Rectal smooth muscle tissue (tissue), 1 donor: Measurements from ENCODE around the gene PCYOX1L.

ENCODE experiments used
- H3K27ac ChIP-seq: one replicate; pipeline ENCODE4 v1.7.0; 2013; ENCODE audit warnings: low read depth, low read length, inconsistent platforms
- H3K27me3 ChIP-seq: one replicate; pipeline ENCODE4 v1.7.0; 2013; ENCODE audit warnings: low read length; ENCODE audit not compliant: control insufficient read depth, insufficient read depth
- H3K36me3 ChIP-seq: one replicate; pipeline ENCODE4 v1.7.0; 2013; ENCODE audit warnings: low read length; ENCODE audit not compliant: control insufficient read depth, insufficient read depth
- H3K4me1 ChIP-seq: one replicate; pipeline ENCODE4 v1.7.0; 2013; ENCODE audit warnings: low read length; ENCODE audit not compliant: control insufficient read depth, insufficient read depth
- H3K4me3 ChIP-seq: one replicate; pipeline ENCODE4 v1.7.0; 2013; ENCODE audit warnings: low read length
- H3K9ac ChIP-seq: one replicate; pipeline ENCODE4 v1.7.0; 2013; ENCODE audit warnings: low read length

Gene PCYOX1L

GRCh38 chr5:149375434-149375833, 17.6 kb downstream of the PCYOX1L start:
- no peak overlapping the region for H3K9ac ChIP-seq
- peaks cover 25% of the 10 kb centered on the region for H3K4me1 ChIP-seq
- no peaks in the 10 kb centered on the region for H3K36me3 ChIP-seq
- no peak overlapping the region for H3K4me3 ChIP-seq
- no peaks in the 10 kb centered on the region for H3K27me3 ChIP-seq
- no peak overlapping the region for H3K27ac ChIP-seq

DNA sequence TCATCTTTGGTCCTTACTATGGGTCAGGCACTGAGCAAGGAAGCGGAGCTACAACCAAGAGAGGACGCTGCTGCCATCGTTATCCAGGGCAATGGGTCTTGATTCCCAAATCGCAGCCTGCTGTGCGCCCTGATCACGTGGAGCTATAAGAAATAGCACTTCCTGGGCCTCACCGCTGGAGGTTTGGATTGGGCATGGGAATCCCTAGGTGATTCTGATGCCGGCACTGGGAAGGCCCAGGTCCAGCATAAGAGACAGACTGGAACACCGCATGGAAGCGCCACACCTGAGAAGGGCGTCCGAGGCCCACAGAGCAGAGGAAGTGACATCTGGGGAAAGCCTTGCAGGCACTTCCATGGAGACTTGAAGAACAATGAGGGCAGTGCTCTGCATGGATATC, 18.3 kb downstream of the PCYOX1L start:
- H3K27ac ChIP-seq = no peak overlapping the region

DNA sequence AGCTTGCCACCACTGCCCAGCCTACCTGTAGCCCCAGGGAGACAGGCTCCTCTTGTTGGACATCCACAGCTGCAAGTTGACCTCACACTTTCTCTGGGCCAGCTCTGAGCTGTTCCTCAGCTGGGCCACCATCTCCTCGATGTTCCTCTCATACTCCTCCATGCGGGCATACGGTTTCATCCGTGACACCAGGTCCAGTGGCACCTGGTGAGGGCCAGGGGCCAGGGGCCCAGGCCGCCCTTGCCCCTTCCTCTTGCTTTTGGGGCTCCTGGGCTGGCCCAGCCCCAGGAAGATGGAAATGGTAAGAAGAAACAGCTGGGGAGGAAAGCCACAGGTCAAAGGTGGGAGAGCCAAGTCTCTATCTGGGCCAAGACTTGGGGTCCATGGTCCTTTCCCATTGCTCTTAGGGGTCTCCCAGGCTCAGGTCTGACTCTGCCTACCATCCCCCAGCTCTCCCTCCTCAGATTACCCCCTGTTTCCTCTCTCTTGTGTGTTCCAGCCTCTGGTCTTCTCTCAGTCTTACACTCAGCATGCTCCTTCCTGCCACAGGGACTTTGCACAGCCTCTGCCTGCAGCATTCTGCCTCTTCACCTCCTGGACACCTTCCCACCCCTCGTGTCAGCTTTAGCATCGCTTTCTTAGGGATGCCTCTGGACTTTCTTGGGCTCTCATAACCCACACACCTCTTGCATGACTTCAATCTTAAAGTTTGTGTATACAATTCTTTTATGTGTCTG, 19.0 kb downstream of the PCYOX1L start:
- Histone ChIP-seq H3K36me3 (no peaks in the 10 kb centered on the region), H3K27me3 (no peaks in the 10 kb centered on the region), H3K9ac (no peak overlapping the region), H3K27ac (no peak overlapping the region), H3K4me3 (no peak overlapping the region), H3K4me1 (peaks cover 25% of the 10 kb centered on the region)

More for the DNA sequence above, 18.3 kb downstream of the PCYOX1L start:
- Histone ChIP-seq H3K27me3 (no peaks in the 10 kb centered on the region), H3K9ac (no peak overlapping the region), H3K4me3 (no peak overlapping the region), H3K4me1 (peaks cover 26% of the 10 kb centered on the region), H3K36me3 (no peaks in the 10 kb centered on the region)

- no peaks in the 10 kb centered on the region for H3K36me3 ChIP-seq
- H3K4me3 ChIP-seq = no peak overlapping the region
- H3K9ac ChIP-seq = no peak overlapping the region
- H3K27me3 ChIP-seq = no peaks in the 10 kb centered on the region
- peak overlapping the region; percentile 99 for H3K27ac ChIP-seq
- peaks cover 26% of the 10 kb centered on the region for H3K4me1 ChIP-seq
Measured at GRCh38 chr5:149378241-149378820, 20.5 kb downstream of the PCYOX1L start.

DNA sequence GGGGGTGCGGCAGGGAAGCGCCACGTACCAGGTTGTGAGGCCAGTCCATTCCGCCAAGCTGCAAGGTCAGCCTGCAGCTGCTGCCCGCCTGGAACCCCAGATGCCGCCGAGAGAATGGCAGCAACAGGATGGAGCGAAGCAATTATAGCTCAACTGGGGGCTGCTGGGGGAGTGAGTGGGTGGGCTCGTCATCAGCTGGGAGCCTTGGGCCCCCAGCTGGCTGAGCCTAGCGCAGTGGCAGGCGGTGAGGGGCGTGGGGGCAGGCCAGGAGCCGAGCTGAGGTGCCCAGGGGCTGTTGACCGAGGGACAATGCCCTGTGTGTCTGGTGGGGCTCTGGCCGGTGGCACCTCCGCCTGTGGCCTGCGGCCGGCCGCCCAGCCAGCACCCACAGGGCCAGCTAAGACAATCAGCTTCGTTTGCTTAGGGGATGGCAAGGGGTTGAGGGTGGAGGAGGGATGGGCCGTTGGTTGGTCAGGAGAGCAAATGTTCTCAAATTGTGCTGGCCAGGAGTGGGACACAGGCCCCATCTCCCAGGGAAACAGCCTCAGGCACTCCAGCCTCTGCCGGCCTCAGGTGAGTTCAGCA, 21.4 kb downstream of the PCYOX1L start, which contains the start of gene IL17B:
IL17B (minus strand) TSS at position 116 of the 585 bp plus-strand sequence; CDS start at position 49, 67 bp downstream.
- Histone ChIP-seq H3K36me3 (no peaks in the 10 kb centered on the region), H3K9ac (no peak within 1 kb of the TSS), H3K27me3 (no peaks in the 10 kb centered on the region), H3K27ac (peak within 1 kb of the TSS; percentile 99), H3K4me3 (no peak within 1 kb of the TSS), H3K4me1 (peaks cover 33% of the 10 kb centered on the region)

- Histone ChIP-seq H3K4me1 (peaks cover 37% of the 10 kb centered on the region), H3K27ac (peak overlapping the region; percentile 99), H3K9ac (no peak overlapping the region), H3K36me3 (no peaks in the 10 kb centered on the region), H3K4me3 (no peak overlapping the region), H3K27me3 (no peaks in the 10 kb centered on the region)
Measured at GRCh38 chr5:149379818-149380374, 22.1 kb downstream of the PCYOX1L start.

DNA sequence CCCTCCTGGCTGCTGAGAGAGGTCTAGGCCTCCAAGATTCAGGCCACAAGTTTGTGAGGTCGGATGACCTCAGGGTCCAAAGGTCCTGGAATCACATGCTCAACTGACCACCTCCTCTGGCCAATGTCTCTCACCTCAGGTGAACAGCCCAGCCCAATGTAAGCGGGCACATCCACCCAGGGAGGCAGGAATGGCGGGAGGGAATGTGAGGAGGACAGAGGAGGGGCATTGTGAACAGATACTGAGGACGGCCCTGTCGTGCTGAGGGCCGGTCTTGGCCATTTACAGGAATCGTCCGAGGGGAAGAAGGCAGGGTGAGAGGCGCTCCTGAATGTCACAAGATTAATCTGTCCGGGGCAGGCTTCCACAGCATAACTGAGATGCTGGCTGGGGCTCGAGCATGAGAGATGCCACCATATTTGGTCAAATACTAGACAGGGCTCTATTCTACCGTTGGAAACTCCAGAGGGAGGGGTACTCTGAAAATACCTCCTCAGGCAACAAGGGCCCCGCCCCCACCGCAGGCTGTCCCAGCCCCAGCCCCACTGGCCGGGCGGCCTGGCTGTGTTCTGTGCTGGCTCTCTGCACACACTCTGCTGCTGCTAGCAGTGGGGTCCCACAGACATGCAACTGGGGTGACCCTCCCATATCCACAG, 22.7 kb downstream of the PCYOX1L start:
- Histone ChIP-seq H3K27me3 (no peaks in the 10 kb centered on the region), H3K36me3 (no peaks in the 10 kb centered on the region), H3K4me3 (peak overlapping the region; percentile 61), H3K4me1 (peaks cover 42% of the 10 kb centered on the region), H3K27ac (peak overlapping the region; percentile 99), H3K9ac (peak overlapping the region; percentile 13)

- Histone ChIP-seq H3K4me1 (peaks cover 46% of the 10 kb centered on the region), H3K27me3 (no peaks in the 10 kb centered on the region), H3K27ac (peak overlapping the region; percentile 99), H3K36me3 (no peaks in the 10 kb centered on the region), H3K9ac (peak overlapping the region; percentile 70), H3K4me3 (peak overlapping the region; percentile 61)
Measured at GRCh38 chr5:149381261-149381985, 23.6 kb downstream of the PCYOX1L start.

GRCh38 chr5:149381986-149382338, 24.1 kb downstream of the PCYOX1L start:
- Histone ChIP-seq H3K36me3 (no peaks in the 10 kb centered on the region), H3K9ac (peak overlapping the region; percentile 70), H3K27me3 (no peaks in the 10 kb centered on the region), H3K4me1 (peaks cover 51% of the 10 kb centered on the region), H3K27ac (peak overlapping the region; percentile 99), H3K4me3 (peak overlapping the region; percentile 61)

DNA sequence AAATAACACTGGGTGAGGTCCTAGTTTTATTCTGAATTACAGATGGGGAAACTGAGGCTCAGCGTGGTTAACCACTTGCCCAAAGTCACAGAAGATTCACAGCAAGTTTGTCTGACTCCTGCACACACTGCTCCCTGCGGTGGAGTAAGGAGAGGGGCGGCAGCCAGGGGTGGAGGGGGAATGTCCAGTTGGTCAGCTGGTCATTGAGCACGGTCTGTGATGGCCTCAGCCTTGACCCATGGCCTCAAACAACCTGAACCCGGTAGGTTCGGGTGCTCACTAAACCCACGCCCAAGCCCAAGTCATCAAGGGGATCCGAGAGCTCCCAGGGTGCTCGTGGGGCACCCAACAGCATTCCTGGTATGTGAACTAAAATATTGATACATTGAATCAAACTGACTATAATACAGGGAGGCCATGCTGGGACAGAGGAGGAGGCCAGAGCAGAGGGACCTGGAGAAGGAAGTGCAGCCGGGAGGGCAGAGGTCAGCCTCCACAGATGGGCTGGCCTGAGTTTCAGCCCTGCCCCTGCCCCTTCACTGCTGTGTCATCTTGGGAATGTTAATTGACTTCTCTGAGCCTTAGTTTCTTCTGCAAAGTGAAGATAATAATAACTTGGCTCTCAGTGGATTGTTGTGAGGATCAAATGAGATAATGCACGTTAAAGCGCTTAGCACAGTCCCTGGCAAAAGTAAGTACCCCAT, 24.8 kb downstream of the PCYOX1L start:
- peak overlapping the region; percentile 99 for H3K27ac ChIP-seq
- H3K9ac ChIP-seq = peak overlapping the region; percentile 64
- no peaks in the 10 kb centered on the region for H3K27me3 ChIP-seq
- peak overlapping the region; percentile 44 for H3K4me3 ChIP-seq
- H3K36me3 ChIP-seq = no peaks in the 10 kb centered on the region
- H3K4me1 ChIP-seq = peaks cover 57% of the 10 kb centered on the region

DNA sequence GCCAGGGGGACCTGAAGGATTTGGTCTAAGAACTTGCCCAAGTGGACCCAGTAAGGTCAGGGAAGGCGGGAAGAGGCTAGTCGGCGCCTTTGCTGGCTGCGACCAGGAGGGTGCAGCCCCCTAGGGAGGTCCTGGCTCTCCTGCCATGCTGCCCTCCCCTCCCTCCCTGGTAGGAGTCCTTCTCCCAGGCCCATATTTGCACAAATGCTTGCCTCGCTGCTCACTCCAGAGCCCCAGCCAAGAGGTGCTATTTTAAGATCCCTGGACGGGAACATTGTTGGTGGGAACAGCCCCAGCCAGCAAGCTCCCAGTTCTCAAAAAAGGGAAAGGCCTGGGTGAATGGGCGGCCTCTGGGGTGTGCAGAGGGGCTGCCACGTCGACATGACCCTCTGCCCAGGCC, 25.6 kb downstream of the PCYOX1L start:
- H3K9ac ChIP-seq = peak overlapping the region; percentile 64
- no peaks in the 10 kb centered on the region for H3K36me3 ChIP-seq
- H3K27me3 ChIP-seq = no peaks in the 10 kb centered on the region
- H3K4me3 ChIP-seq = peak overlapping the region; percentile 44
- H3K27ac ChIP-seq = peak overlapping the region; percentile 99
- peaks cover 63% of the 10 kb centered on the region for H3K4me1 ChIP-seq
